Loucy (cell line): ENCODE data around the gene SCFD1.

Experiments
- H2AFZ ChIP-seq: fragments of 200-600 bp; sonication (generic); 2 replicates; pipeline ENCODE4 v1.6.0; 2016; ENCODE audit warnings: antibody characterized with exemption, mild to moderate bottlenecking, low read length, moderate library complexity
- H3F3A ChIP-seq: fragments of 200-600 bp; 2 replicates; pipeline ENCODE4 v1.6.0; 2016; ENCODE audit warnings: antibody characterized with exemption, low read depth, mild to moderate bottlenecking
- H3K27me3 ChIP-seq: fragments of 200-600 bp; sonication (generic); 2 replicates; pipeline ENCODE4 v1.6.1; 2014; ENCODE audit warnings: low read length, mild to moderate bottlenecking; ENCODE audit not compliant: insufficient read depth, poor library complexity, severe bottlenecking
- H3K36me3 ChIP-seq: fragments of 200-600 bp; sonication (generic); 2 replicates; pipeline ENCODE4 v1.6.1; 2016; ENCODE audit warnings: low read length; ENCODE audit not compliant: insufficient read depth
- H3K4me1 ChIP-seq: fragments of 200-600 bp; sonication (generic); 2 replicates; pipeline ENCODE4 v1.5.1; 2014; ENCODE audit warnings: low read length, mild to moderate bottlenecking; ENCODE audit not compliant: insufficient read depth, poor library complexity, severe bottlenecking
- H3K4me2 ChIP-seq: fragments of 200-600 bp; sonication (generic); 2 replicates; pipeline ENCODE4 v1.6.0; 2014; ENCODE audit warnings: antibody characterized with exemption, low read length, low read depth, mild to moderate bottlenecking; ENCODE audit not compliant: poor library complexity, severe bottlenecking
- H3K4me3 ChIP-seq: fragments of 200-600 bp; sonication (generic); 2 replicates; pipeline ENCODE4 v1.5.1; 2014; ENCODE audit warnings: low read length, mild to moderate bottlenecking, mixed read lengths; ENCODE audit not compliant: poor library complexity, severe bottlenecking
- H3K79me2 ChIP-seq: fragments of 200-600 bp; sonication (generic); 2 replicates; pipeline ENCODE4 v1.6.1; 2014; ENCODE audit warnings: low read length; ENCODE audit not compliant: insufficient read depth
- H3K9ac ChIP-seq: fragments of 200-600 bp; sonication (generic); 2 replicates; pipeline ENCODE4 v1.6.0; 2014; ENCODE audit warnings: mild to moderate bottlenecking, low read depth, low read length, moderate library complexity; ENCODE audit not compliant: poor library complexity, severe bottlenecking
- H3K9me2 ChIP-seq: fragments of 200-600 bp; sonication (generic); replicated peaks from 2 replicates; pipeline ENCODE4 v1.6.1; 2016; ENCODE audit warnings: low read depth, low read length, mixed read lengths
- H3K9me3 ChIP-seq: fragments of 200-600 bp; sonication (generic); 2 replicates; pipeline ENCODE4 v1.6.1; 2014; ENCODE audit warnings: mild to moderate bottlenecking, antibody characterized with exemption, low read length, low read depth; ENCODE audit not compliant: insufficient read depth
- H4K20me1 ChIP-seq: fragments of 200-600 bp; sonication (generic); 2 replicates; pipeline ENCODE4 v1.6.0; 2014; ENCODE audit warnings: antibody characterized with exemption, low read length, mild to moderate bottlenecking; ENCODE audit not compliant: insufficient read depth, poor library complexity, severe bottlenecking
- CTCF ChIP-seq: fragments of 200-600 bp; sonication (generic); conservative IDR thresholded peaks from 2 replicates; pipeline ENCODE4 v1.5.1; 2014; ENCODE audit warnings: mild to moderate bottlenecking, antibody characterized with exemption, low read length
- EZH2phosphoT487 ChIP-seq: fragments of 200-600 bp; IDR thresholded peaks from 2 replicates; pipeline ENCODE4 v1.6.1; 2018; ENCODE audit warnings: antibody characterized with exemption, mild to moderate bottlenecking, moderate library complexity, borderline replicate concordance

The SCFD1 gene

GRCh38 chr14:30655658-30656057 is 33.5 kb downstream of the SCFD1 start:
- Histone ChIP-seq H3K4me2 (no peak overlapping the region), H3K9ac (no peak overlapping the region), H3F3A (no peaks in the 10 kb centered on the region), H3K9me3 (no peaks in the 10 kb centered on the region), H3K27me3 (no peaks in the 10 kb centered on the region), H3K4me1 (no peaks in the 10 kb centered on the region), H3K4me3 (no peak overlapping the region), H4K20me1 (peaks cover 4% of the 10 kb centered on the region), H2AFZ (no peak overlapping the region), H3K79me2 (no peaks in the 10 kb centered on the region), H3K36me3 (peaks cover 82% of the 10 kb centered on the region; the same call in 1 of the 2 replicates), H3K9me2 (no peaks in the 10 kb centered on the region)
- TF ChIP-seq CTCF (no peak), EZH2phosphoT487 (no peak)

GRCh38 chr14:30656190-30656632 is 34.1 kb downstream of the SCFD1 start:
- no peaks in the 10 kb centered on the region for H3K9me3 ChIP-seq
- no peak overlapping the region for H2AFZ ChIP-seq
- no peaks in the 10 kb centered on the region for H3K27me3 ChIP-seq
- H3K36me3 ChIP-seq: peaks cover 82% of the 10 kb centered on the region; the same call in 1 of the 2 replicates
- peaks cover 4% of the 10 kb centered on the region for H4K20me1 ChIP-seq
- H3K4me3 ChIP-seq: no peak overlapping the region
- H3K4me2 ChIP-seq: no peak overlapping the region
- H3K79me2 ChIP-seq: no peaks in the 10 kb centered on the region
- no peaks in the 10 kb centered on the region for H3K9me2 ChIP-seq
- H3F3A ChIP-seq: no peaks in the 10 kb centered on the region
- no peak for TF ChIP-seq EZH2phosphoT487
- peak; percentile 86 for TF ChIP-seq CTCF
- no peak overlapping the region for H3K9ac ChIP-seq
- no peaks in the 10 kb centered on the region for H3K4me1 ChIP-seq

GRCh38 chr14:30657050-30657449 is 34.9 kb downstream of the SCFD1 start:
- no peaks in the 10 kb centered on the region for H3F3A ChIP-seq
- peaks cover 77% of the 10 kb centered on the region; the same call in 1 of the 2 replicates for H3K36me3 ChIP-seq
- H3K27me3 ChIP-seq: no peaks in the 10 kb centered on the region
- H3K9me3 ChIP-seq: no peaks in the 10 kb centered on the region
- no peaks in the 10 kb centered on the region for H3K9me2 ChIP-seq
- no peaks in the 10 kb centered on the region for H3K4me1 ChIP-seq
- H2AFZ ChIP-seq: no peak overlapping the region
- no peak overlapping the region for H3K9ac ChIP-seq
- no peak for TF ChIP-seq EZH2phosphoT487
- TF ChIP-seq CTCF: no peak
- H3K79me2 ChIP-seq: no peaks in the 10 kb centered on the region
- no peak overlapping the region for H3K4me2 ChIP-seq
- H3K4me3 ChIP-seq: no peak overlapping the region
- peaks cover 4% of the 10 kb centered on the region for H4K20me1 ChIP-seq
